GM15510 (cell line): Measurements from ENCODE around the gene ANKRD35.
A peak's percentile ranks its signal among the peaks of the same experiment; 100 is the strongest.

ENCODE experiments used
- POLR2A ChIP-seq: IDR thresholded peaks from 3 replicates; pipeline ENCODE4 v1.6.1; 2011; ENCODE audit warnings: borderline replicate concordance; ENCODE audit not compliant: insufficient read length; ENCODE audit errors: extremely low read depth

Gene ANKRD35

DNA sequence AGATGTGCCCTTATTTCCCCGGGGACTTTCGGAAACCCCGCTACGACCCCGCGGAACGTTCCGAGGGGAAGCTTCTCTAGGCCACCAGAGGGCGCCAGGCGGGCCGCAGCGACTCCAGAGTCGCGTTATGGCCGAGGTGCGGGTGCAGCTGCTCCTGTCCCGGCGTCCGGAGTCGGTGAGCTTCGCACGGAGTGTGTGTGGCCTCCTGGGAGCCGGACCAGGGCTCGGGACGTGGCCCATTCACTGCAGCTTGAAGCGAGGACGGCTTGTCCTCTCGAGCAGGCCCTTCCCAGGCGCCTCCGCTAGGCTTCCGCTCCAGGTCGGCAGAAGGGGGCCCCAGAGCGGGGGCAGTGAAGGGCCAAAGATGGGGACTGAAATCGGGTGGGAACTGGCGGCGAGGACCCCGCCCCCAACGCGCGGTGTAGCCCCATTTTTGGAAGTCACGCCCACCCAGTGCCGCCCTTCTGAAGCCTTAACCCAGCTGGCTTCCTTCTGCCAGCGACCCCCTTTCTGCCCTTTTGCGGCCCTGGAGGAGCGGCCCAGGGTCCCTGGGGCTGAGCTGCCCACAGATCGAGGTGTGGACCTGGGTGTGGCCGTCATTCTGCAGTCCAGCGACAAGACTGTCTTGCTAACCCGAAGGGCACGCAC is 40.0 kb downstream of the ANKRD35 start, which contains the start of gene NUDT17:
Gene NUDT17 (plus strand): TSS at position 117 of the 648 bp plus-strand sequence. CDS start 11 bp downstream, at position 128.
- peak; percentile 48 for TF ChIP-seq POLR2A

GRCh38 chr1:145845144-145845513 is 40.5 kb downstream of the ANKRD35 start:
- no peak for TF ChIP-seq POLR2A

GRCh38 chr1:145843031-145843430 is 42.6 kb downstream of the ANKRD35 start:
- no peak for TF ChIP-seq POLR2A

DNA sequence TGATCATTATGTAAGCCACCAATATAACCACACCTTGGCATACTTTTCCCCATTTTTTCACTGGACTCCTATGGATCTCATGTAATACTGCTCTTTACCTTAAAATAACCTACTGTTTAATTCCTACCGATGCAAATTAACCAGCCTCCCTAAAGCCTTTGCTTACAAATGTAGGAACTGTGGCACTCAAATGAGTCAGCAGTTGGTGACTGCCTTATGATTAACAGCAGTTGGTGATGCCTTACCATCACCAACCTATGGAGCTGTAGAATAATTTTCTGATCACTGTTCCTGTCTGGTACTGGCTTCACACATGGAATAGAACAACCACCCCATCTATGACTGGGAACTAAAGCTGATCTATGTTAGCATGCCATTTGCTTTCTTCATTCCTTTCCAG is 48.0 kb downstream of the ANKRD35 start:
- no peak for TF ChIP-seq POLR2A

DNA sequence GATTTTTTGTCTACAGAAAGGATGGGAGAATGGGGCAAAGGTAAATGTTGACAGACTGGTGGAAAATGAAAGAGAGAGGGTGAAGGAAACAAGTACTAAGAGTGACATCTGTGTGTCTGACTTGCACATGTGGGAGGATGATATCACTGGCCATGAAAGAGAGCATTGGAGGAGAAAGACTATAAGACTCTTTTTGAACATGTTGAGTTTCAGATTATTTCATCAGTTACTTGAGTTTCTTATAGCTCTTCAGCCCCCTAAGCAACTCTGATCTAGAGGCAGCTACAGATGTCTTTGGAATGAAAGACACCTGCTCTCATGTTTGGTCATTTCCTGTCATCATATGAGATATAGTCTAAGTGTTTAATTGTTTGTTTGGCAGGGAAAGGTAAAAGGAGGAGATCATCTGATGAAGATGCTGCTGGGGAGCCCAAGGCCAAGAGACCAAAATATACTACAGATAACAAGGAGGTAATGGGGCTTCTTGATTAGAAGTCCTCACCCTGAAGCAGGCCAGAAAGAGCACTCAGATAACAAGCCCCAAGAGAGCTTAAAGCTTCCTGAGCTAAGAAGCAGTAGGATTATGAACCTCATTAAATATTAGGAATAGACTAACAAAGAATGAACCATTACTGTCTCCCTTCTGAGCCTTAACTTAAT is 57.2 kb downstream of the ANKRD35 start:
- no peak for TF ChIP-seq POLR2A

GRCh38 chr1:145827966-145828365 is 57.7 kb downstream of the ANKRD35 start:
- TF ChIP-seq POLR2A = no peak

DNA sequence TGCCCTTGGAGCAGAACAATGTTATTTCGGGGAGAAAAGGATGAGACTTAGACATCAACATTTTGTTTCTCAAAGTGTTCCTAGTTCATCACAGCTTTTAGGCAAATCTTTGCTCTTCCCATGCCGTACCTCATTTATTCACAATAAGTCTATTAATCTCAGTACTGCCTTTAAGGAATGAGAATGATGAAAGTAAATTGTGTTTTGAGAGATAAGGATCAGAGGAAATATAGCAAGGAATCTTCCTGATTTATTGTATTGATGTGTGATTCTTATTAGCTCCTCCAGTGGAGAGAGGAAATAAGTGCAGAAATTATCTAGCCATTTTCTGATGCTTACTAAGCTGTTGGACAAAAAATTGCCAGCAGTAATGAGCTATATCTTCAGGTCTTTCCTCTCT is 59.6 kb downstream of the ANKRD35 start:
- TF ChIP-seq POLR2A = no peak

DNA sequence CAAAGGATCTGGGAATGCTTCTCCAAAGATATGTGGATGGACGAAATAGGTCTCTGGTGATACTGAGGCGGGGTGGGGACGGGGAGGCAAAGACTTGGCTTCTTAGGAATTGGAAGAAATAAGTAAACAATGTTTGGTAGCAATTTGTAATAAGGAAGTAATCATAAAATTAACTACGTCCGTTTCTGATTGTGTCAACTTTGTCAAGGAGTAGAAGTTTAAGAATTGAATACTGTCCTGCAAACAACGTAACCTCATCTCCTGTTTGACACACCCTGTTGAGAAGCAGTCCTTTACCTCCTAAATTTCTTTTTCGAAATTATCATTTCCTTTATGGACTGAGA is 61.2 kb downstream of the ANKRD35 start:
- TF ChIP-seq POLR2A = no peak

- TF ChIP-seq POLR2A = peak; percentile 83
Observed at GRCh38 chr1:145823565-145824498, 61.8 kb downstream of the ANKRD35 start, which contains the start of the genes POLR3C and RNF115. TSS of gene POLR3C (plus strand) at chr1:145824200. CDS start at chr1:145825777, 1,577 bp downstream. TSS of gene RNF115 (minus strand) at chr1:145824095. CDS start at chr1:145823873, 222 bp downstream.
